RCC 7860 (cell line): ENCODE measurements around the gene FSTL4.
A peak's percentile ranks its signal among the peaks of the same experiment; 100 is the strongest.

ENCODE experiments used
- DNase-seq: peaks from one replicate; pipeline ENCODE4 v3.0.0-alpha.2; 2015; ENCODE audit warnings: low spot score
- FAIRE-seq: peaks from 2 replicates; lab custom pipeline; 2012; peaks lifted over from hg19 to GRCh38; lab: Jason Lieb, UNC

The FSTL4 gene

DNA sequence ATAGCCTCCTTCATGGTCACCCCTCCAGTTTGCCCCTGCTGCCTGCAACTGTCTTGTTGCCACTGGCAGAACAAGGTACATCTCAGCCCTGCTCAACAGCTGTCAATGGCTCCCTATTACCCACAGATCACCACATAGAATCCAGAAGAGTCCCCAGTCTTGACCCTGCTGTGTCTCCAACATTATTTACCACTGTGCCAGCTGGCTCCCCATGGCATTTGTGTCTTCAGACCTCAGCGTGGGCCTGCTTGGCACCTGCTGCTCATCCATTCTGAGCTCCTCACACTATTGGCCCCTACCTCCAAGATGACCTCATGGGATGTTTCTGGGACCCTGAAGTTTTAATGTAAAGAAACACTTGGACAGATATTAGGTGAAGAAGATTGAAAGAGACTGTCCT lies 358.7 kb downstream of the FSTL4 start:
- DNase-seq: no peak
- FAIRE-seq: no peak

DNA sequence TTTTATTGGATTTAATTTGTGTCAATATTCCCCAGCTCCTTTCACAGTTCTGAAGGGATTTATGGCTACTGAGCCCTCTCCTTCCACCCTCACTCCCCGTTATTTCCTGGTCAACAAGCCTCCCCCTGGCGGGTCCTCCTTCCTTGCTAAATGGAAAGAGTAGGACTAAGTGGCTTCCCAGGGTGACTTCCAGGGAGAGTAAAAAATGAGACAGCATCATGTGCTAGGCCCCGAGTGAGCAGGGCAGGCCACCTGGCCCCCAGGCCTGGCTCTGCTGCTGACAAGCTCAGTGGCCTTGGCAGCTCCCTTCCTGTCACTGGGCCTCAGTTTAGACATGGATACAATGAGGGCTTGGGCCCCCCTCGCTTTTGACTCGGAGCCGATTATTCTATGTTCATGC lies 359.3 kb downstream of the FSTL4 start:
- DNase-seq (no peak), FAIRE-seq (no peak)

DNA sequence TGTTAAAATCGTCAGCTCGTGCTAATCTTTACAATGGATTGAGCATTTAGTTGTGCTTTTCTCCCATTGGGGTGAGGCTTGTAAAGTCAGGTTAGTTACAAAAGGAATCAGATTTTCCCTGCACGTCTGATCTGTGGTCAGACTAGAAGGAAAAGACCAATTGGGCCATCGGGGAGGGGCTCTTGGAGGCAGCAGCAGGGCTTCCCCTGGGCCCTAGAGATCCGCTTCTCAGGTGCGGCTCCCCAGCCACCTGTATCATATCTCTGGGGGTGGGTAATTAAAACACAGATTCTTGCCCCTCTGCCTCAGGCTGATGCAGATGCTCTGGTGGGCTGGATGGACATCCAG lies 360.2 kb downstream of the FSTL4 start:
- DNase-seq: no peak
- FAIRE-seq: no peak

DNA sequence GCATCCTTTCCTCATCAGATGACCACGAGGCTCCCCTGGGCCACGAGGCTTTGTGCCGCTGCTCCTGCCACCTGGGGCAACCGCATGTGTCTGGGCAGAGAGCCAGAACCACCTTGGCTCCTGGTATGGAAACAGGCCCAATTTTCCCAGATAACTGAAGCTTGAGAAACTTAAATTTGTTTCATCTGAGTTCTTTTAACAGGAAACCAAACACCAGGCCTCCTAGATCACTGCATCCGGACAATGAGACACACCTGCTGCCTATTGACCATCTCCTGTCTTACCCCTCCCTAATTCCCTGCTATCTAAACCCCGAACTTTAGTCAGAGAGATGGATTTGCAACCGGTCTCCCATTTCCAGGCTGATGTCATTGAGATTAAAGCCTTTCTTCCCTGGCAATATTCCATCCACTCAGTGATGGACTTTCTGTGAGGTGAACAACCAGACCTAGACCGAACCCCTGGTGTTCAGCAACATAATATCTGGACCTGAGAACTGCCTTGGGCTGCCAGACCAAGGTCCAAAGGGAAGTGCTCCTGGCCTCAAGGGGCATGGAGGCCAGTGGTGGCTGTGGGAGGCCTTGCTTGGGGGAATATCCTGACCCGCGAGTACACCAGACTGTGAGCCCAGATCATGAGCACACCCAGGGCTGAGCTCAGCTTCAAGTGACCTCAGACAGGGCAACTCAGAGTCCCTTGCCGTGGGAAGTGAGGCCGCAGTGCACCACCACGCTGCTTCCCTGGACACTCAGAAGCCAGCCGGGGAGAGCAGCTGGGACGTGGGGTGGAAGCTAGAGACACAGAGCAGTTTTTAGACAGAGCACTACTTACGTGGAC lies 360.8 kb downstream of the FSTL4 start:
- FAIRE-seq (no peak), DNase-seq (no peak)

DNA sequence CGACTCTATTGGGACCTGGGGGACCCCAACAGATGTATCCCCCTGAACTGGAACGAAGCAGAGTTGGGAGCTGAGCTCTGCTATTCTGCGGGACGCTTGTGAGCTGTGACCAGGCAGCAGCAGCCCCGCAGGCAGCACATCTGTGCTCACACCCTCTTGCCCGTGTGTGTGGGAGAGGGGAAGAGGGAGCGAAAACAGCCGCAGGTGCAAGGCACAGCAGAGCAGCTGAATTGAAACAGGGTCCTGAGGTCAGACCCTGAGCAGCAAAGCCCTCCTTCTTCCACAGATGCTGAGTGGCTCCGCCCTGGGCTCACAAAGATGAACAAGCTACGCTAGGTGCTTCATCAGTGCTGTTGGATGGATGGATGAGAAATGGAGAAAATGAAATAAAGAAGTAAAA lies 361.8 kb downstream of the FSTL4 start:
- no peak for DNase-seq
- no peak for FAIRE-seq

DNA sequence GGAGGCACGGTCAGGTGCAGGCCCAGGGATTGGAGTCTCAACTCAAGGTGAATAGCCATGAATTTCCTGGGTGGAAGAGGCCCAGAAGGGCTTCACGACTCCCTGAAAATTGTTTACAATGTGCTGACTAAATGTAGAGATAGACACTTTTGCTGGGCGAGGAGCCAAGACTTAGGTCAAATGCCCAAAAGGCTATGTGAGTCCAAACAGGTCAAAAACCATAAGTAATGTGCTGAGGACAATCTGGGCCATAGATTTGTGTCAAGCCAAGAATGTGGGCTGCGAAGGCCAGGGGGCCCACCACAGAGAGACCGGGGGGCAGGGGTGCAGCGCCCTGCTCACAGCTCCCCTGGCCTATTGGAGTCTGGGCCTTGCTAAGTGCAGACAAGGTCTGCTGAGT lies 362.7 kb downstream of the FSTL4 start:
- DNase-seq (no peak), FAIRE-seq (no peak)

DNA sequence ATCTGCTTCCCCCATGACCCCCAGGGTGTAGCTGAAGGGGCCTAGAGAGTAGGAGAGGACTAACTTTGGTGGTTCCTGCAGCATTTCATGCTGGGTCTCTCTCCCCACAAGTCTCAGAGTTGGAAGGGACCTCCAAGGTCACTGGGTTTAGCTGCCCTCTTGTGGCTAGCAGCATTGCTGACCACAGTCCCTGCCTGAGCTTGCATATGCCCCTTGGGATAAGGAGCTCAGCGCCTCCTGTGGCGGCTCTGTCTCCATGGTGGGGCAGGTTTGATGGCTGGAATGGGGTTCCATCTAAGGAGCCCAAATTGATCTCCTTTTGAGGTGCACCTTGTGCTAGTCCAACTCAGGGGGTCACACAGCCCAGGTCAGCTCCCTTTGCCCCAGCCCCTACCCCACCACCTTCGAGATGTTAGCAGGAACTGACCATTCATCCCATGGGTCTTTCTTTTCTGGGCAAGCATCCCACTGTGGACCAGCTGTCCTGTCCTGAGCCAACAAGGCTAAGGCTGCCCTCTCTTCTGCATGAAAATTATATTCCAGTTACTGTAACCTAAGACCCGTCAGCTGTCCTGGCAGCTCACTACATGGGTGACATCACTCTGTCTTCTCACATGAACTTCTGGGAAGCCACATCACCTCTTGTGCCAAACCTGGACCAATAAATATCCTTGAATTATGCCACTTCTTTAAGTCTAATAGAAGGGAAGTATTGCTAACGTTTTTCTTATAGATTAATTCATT lies 364.3 kb downstream of the FSTL4 start:
- peak; percentile 29 for DNase-seq
- FAIRE-seq: no peak

DNA sequence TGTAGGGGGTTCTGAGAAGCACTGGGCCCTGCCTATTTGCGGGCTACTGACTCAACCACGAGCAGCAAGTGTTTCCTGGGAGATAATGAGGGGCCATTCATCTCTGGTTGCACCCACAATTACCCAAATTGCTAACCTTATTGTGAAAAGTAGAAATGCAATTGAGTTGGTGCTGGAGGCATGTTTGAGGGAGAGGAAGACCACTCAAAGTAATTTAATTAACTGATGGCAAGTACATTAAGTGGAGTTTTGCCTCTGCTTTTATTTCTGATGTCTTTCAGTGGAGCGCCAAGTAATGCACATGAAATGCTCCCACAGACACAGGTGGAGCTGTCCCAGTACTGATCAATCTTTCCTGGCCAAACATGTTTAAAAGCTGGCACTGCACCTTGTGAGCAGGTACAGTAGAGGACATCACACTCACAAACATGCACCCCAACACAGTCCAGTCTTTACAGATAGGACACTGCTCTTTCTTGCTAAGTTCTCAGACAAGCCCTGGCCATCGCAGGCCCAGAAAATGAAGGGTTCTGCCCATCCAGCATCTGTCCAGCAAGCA lies 365.1 kb downstream of the FSTL4 start:
- FAIRE-seq: no peak
- DNase-seq: no peak

DNA sequence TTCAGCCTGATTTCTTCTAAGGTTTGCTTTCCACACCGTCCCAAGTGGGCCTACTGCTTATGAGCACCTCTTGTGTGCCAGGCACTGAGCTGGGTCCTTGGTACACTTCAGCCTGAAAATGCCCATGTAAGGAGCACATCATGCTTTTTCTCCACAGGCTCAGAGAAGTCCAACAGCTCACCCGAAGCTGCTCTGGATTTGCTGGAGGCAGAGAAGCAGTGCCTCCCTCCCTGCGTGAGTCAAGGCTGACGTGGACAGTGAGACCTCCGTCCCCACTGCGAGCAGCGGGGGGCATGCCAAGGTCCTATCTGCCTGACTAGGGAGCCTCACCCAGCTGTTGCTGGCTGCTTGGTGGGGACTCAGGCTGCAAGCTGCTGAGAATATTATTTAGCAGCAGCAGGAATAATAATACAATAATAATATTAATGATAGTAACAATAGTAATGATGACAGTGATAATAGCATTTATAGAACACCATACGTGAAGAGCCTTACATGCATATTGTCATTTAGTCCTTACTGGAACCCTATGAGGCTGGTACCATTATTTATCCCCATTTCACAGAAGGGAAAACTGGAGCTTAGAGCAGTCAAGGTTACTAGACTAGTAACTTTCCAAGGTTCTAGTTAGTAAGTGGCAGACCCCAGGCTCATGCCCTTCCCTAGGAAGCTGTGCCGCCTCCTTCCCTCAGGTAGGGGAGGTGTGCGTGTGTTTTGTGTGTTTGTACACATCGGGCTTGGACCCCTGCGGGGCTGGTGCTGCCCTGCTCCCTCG lies 365.8 kb downstream of the FSTL4 start:
- DNase-seq (no peak), FAIRE-seq (no peak)

DNA sequence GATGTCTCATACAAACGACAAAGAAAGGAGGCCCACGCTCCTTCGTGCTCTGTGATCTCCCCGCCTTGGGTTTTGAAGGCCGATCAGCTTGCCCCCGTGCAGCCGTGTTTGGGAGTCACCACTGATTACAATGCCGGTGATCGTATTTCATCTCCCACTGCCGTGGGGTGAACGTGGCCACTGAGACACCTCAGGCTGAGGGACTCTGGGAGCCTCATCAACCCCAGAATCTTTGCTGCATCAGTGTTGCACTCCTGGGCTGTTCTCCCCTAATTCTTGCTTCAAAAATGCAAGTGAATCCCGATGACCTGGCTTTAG lies 366.3 kb downstream of the FSTL4 start:
- no peak for DNase-seq
- FAIRE-seq: no peak

DNA sequence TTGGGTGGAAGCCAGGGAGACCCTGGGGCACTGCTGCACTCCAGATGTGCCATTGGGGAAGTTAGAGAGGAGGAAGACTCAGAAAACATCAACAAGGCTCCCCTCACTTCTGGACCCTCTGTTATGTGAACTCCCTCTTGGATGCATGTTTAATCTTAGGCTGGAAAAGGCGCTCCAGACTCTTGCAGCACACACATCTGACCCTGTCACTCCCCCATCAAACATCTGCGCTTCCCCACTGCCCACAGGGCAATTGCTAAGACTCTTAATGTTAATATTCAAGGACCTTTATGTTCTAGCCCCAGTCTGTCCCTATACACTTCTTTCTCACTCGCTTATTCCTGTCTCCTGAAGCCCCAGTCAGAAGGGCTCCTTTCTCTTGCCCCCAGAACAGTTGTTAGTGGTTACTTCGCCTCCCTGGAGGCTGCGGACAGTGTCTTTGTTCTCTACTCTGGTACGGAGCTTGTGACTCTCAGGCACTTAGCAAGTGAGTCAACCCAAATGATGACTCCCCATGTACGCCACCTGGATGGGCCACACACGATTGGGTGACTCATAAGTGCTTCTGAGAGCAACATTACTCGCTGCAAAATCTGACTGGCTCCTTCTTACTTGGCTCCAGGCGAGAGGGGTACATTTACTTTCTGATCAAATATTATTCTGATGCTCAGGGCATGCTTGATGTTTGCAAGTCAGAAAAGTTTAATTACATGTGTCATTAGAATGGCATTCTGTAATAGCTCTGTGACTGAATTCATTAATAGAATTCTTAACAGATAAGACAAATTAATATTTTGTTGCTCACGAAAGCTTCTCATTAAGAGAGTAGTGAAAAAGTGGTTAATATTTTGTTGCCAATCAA lies 366.9 kb downstream of the FSTL4 start:
- FAIRE-seq (peak; percentile 85), DNase-seq (peak; percentile 83)

DNA sequence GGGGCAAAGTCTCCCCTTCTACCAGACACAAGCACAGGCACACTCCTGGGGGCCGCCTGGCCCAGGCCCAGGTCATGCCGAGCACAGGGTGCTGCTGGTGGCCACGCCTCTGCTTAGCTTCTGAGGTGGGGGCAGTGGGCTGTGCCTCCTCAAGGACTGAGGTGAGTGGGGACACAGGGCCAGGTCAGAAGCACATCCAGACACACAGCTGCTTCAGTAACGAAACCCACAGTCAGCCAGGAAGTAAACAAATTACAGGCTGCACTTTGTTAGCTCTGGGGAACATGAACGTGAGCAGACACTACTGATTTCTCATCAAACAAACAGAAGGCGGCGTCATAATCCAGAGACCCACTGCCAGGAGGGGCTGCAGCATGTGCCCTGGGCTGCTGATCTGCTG lies 368.1 kb downstream of the FSTL4 start:
- FAIRE-seq: no peak
- no peak for DNase-seq

DNA sequence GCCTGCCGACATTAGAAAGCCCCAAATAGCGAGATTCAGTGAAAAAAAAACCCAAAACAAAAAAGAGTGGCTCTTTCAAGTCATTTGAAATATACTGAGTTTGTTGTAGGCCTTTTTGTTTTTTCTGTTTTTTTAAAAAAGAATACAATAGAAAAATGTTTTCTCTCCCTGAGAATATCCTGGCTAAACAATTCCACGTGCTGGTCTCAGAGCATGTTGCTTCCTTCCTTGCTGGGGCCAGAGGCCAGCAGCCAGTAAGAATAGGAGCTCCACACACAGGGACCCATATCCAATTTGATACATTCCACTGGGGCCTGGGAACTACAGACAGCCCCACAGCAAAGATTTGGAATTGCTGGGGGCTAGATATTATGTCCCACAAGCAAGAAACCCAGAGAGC lies 369.1 kb downstream of the FSTL4 start:
- DNase-seq (no peak), FAIRE-seq (no peak)

DNA sequence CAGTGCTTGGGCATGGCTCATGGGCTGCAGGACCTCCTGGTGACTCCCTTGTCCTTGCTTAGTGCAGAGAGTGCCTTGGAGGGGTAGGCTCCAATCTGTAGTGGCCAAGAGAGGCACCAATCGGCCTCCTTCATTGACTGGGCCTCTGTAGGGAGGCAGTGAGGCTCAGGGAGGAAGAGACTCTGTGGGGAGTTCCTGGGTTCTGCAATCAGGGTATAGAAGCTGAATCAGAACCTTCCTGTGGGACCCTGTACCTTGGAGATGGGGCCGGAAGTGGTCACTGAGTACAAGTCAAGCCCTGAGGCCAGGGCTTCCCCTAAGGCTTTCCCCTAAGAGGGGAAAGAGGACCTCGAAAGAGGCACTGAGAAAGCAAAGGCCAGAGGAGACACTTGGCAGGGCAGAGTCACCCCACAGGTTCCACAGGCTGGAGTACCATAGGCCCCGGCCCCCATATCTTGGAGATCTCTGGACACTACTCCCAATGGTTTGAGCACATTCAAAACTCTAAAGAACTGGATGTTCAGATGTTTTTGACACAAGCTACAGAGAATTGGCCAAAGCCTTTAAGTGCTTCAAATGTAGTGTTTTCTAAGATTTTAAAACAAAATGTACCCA lies 370.0 kb downstream of the FSTL4 start:
- FAIRE-seq: no peak

DNA sequence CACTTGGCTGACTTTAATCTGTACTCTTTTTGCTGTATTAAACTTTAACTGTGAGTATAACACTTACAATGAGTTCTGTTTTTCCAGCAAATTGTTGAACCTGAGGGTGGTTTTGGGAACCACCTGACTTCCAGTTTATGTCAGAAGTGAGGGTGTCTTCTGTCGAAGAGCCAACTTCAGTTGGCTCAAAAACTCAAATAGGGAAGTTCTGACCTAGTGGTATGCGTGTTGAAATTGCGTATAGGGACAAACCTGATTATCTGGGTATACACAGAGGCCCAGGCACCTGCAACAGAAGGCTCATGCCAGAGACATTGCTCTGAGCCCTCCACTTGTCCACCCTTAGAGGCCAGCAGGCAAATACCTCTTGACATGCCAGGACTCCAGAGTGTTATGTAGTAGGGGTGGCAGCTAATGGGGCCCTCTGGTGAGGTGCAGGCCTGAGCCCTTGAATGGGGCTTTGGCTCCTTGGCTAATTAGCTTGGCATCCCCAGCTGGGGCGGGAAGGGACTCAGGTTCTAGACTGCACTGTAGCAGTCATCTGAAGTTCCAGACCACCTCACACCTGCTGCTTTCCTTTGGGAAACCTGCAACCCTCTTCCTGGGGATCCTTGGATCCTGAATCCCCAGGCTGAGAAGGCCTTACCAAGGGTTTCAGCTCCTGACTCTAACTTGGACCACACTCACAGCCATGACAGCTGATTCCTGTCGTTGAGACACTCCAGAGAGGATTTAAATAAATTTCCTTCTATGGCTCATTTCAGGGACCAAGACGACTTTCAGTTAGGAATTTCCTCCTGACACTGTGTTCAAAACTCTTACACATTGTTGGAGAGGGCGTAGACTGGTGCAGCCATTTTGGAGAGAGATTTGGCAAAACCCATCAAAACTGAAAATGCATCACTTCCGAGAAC lies 370.9 kb downstream of the FSTL4 start:
- FAIRE-seq (no peak), DNase-seq (no peak)

More for the DNA sequence above, 370.0 kb downstream of the FSTL4 start:
- DNase-seq: no peak

DNA sequence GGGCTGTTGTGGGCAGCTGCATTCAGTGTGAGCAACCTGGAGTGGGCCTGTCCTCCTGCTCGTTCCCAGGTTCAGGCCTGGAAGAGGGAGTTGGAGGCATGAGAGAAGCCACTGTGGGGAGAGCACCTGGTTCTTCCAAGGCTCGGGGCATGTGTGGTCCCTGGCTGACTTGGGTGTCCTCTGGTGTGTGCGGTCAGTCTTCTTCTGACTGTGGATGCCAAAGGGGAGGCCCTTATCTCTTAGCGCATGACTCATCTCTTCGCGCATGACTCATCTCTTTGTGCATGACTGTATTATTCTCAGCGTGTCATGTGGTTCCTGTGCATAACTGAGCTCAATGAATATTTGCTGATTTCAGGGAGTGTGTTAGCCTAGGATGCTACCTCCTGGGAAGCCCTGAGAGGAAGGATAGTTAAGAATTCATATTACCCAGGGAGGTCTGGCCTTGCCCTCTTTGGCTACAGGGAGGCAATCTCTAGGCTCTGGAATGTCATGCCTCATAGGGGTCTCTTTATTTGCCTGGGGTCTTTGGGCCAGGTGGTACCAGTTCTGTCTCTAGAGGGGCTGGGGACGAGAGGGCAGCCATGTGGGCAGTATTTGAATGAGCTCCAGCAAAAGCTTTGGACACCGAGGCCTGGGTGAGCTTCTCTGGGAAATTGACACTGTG lies 371.8 kb downstream of the FSTL4 start:
- peak; percentile 96 for DNase-seq
- FAIRE-seq: peak; percentile 94

DNA sequence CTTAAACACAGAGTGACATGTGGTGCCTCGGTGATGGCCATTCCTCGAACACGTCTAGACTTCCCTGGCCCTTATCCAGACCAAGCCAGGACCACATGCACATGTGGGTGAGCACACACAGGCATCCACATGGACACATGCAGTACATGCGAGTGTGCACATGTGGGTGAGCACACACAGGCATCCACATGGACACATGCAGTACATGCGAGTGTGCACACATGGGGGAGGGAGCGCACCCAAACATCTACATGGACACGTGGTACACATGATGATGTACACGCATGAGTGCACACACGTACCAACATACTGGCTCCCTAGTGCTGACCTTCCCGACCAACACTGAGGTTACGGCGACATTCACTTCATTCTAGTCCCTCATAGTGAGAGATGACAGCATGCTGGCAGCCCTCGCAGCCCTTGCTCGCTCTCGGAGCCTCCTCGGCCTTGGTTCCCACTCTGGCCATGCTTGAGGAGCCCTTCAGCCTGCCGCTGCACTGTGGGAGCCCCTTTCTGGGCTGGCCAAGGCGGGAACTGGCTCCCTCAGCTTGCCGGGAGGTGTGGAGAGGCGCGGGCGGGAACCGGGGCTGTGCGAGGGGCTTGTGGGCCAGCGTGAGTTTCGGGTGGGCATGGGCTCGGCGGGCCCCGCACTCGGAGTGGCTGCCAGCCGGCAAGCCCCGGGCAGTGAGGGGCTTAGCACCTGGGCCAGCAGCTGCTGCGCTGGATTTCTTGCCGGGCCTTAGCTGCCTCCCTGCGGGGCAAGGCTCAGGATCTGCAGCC lies 373.7 kb downstream of the FSTL4 start:
- FAIRE-seq (no peak), DNase-seq (no peak)

DNA sequence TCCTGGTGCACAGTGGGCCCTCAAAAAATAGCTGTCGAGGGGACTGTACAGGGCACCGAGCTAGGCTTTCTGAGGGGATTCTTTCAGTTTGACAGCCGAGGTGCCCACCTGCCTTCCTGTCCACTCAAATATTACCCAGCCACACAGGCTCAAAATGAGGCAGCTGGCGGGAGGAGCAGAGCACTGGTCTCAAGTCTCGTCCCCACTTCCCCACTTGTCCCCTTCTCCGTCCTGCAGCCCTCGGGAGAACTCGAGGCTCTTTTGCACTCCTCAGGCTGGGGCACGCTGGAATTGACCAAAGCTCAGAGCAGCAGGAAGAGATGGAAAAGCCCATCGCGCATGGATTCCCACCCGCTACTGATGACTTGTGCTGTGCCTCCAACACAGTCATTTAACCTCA lies 375.4 kb downstream of the FSTL4 start:
- FAIRE-seq: no peak

More for the DNA sequence above, 375.4 kb downstream of the FSTL4 start:
- DNase-seq: no peak
